ENCODE measurements around the gene NHLRC4.

- TF ChIP-seq CTCF (IDR thresholded peaks at IDR 0.05; ENCODE audit: insufficient read depth, low read length) (no peak), POLR2AphosphoS5 (IDR thresholded peaks at IDR 0.05; ENCODE audit: low read depth) (no peak)
Observed at GRCh38 chr16:593406-593805, 26.6 kb downstream of the NHLRC4 start.
